Measurements from ENCODE around the gene LGR4.

The LGR4 gene

GRCh38 chr11:27429761-27430393 lies 42.7 kb downstream of the LGR4 start:
- DNase-seq (ENCODE audit: low read depth, low spot score) = peak; percentile 25

DNA sequence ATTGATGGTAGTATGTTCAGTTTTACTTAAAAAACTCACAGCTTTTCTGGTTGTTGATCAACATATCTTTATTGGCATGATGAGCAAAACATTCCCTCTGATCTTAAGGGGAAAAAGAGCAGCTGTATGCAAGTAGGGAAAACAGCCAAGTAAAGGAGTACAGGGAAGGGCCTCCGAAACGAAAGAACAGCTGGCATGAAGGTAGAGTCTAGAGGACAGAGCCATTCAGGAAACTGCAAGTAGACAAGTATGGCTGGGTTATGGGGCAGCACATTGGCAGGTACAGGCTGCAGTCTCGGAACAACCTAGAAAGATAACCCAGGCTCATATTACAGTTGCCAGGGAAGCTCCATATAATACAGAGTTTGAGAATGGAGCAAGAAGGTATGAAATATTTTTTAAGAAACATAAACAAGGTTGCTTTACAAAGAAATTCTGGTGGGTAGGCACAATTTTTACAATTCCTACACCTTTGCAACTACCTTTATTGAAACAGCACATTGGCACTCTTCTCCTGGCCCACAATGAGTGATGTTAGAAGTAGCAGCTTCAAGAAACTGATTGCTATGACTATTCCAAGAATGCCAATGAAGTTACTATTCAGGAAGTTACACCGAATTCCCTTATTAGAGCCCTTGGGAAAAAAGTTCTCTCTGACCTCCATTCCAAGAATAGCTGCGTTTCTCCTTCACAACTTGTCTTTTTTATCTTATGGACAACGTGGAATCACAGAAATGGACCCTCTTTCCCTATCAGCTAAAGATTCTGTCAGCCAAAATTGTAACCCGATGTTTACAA lies 45.2 kb downstream of the LGR4 start:
- DNase-seq (ENCODE audit: low read depth, low spot score) = no peak

- DNase-seq (ENCODE audit: low read depth, low spot score) = no peak
Measured at GRCh38 chr11:27425814-27426213, 46.8 kb downstream of the LGR4 start.

GRCh38 chr11:27423125-27423524 lies 49.5 kb downstream of the LGR4 start:
- DNase-seq (ENCODE audit: low read depth, low spot score) = peak; percentile 76

DNA sequence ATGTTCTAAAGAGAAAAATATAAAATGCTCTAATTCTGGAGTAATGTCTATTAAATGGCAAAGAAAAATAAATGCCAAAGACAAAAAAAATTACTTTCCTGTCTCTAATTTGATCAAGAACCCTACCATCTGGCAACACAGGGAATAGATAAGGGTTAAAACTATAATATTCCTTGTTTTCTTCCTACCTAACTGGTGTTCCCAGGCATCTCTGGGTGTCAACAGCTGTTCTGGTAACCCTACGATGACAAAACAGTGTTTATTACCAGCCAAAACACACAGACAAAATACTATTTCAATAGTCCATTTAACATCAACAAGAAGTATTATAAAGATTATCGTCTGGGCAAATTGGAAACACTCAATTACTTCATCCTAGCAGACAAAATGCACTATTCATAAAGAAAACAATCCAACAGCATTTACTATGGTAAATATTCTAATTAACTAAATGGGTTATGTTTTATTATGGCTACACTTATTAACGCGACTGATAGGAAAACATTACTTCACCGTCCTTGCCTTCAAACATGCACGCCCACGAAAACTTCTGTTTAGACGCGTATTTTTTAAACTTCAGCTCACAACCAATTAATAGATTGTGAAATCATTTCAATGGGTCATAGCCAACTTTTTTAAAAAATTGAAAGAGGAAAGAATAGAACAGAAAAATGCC lies 50.6 kb downstream of the LGR4 start:
- no peak for DNase-seq (ENCODE audit: low read depth, low spot score)

DNA sequence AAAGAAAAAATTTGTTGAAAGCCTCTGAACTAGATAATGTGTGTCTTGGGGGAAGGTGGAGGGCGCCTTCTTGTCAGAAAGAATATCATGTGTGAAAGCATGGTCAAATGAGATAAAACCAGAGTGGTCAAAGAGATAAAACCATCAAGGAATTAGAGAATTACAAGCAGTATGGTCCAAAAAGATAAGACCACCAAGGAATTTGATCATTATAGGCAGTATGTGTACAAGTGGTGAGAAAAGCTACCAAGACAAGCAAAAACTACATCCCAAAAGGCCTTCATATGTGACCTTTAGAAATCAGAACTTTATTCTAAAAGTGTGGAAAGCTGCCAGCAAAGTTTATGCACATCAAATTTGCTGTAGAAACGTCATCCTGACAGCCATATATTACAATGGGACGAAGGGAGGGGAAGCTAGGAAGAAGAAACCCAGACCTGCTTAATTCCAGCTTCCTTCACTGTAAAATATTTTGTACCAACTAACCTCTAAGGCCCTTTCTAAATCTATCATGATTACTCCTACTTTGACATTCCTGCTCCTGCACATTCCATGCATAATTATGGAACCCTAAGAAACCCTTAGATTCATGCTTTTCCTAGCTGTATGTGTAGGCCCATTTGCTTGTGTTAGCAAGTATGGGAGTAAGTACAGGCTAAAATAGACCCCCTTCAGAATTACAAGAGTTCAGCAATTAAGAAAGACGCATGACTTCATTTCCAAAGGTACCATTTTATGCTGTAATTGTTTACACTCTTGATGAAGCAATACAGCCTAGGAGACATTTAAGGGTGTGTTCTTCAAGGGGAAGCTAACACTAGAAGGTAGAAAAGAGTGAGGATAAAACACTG lies 51.6 kb downstream of the LGR4 start:
- no peak for DNase-seq (ENCODE audit: low read depth, low spot score)

DNA sequence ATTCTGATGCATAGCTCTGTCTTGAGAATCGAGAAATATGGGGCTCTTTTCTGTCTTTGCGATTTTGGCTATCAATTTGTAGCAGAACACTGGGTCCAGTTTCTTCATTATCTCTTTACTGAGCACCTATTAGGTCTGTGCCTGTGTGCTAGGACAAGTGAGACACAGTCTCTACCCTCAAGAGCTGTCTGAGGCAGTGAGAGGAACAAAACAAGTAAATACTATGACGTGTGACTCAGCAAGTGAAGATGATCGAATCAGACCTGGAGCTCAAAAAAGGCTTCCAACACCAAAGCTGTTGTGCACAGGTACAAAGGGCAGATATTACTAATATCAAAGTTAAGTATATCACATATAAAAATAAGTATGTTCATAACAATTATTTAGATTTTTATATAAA lies 52.4 kb downstream of the LGR4 start:
- no peak for DNase-seq (ENCODE audit: low read depth, low spot score)

DNA sequence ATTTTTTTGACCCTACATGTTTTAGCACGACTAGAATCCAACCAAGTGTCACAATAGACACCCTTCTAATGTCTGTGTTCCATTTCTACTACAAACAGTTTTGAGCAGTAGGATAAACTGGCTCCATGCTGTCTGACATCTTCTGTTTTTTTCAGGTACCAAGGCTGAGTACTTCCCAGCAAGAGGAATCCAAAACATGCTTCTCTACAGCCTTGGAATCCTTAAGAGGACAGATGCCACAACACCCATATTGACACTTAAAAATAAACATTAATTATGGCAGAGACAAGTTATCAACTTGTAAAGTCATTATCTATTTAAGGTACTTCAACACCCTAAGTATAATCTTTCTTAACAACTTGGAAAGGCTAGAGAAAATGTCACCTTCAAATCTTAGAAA lies 54.2 kb downstream of the LGR4 start:
- DNase-seq (ENCODE audit: low read depth, low spot score) = no peak

GRCh38 chr11:27416568-27417176 lies 55.9 kb downstream of the LGR4 start:
- DNase-seq (ENCODE audit: low read depth, low spot score) = no peak

DNA sequence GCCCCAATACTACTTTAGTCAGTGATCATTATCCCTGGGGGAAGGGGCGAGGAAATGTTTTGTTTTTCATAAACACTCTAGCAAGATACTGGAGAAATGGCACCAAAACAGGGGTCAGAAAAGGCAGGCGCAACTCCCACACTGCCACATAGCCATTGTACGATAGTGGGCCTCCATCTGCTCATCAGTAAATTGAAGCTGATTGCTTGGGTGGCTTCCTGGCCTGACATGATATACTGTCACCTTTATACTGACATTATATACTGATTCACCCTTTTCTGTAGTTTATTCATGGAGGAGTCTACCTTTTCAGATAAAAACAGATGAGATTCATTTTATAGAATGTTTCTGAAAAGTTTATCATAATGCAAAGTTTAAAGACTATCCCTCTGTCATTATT lies 57.9 kb downstream of the LGR4 start:
- no peak for DNase-seq (ENCODE audit: low read depth, low spot score)

GRCh38 chr11:27413218-27413617 lies 59.4 kb downstream of the LGR4 start:
- DNase-seq (ENCODE audit: low read depth, low spot score) = no peak

DNA sequence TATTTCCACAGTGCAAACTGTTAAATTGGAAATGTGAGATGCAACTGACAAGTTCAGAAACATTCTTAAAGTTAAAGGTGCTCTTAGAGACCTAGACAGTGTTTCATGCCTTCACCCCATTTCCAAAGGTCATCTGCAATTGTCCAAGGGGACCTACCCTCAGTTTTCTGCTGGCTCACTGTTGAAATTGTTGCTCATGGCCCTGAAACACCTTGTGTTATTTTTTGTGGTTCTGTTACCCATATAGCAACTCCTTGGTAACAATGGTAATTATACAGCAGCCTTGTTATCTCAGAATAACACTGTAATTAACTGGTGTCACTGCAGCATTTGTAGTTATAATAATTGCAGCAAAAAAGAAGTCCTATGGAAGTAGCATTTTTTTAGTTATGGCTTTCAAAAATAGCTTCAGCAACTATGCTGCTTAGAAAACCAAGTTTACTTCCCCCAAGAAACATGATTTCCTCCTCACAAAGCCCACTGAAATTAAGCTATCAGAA lies 60.3 kb downstream of the LGR4 start:
- DNase-seq (ENCODE audit: low read depth, low spot score) = no peak

DNA sequence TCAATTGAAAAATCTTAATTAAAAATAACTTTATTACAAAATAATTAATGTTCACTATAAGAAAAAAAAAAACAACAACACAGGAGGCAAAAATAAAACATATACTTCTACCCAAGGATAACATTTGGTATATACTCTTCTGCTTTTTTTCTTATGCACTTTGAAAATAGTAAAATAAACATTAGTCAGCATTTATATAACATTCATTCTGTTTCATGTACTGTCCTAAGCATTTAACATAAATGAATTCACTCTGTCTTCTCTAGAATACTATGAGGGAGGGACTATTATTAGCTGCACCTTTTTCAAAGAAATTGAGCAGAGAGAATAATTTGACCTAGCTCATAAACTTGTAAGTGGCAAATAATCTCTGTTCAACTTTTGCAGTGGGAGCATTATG lies 61.3 kb downstream of the LGR4 start:
- DNase-seq (ENCODE audit: low read depth, low spot score) = no peak

- no peak for DNase-seq (ENCODE audit: low read depth, low spot score)
Measured at GRCh38 chr11:27410272-27410671, 62.3 kb downstream of the LGR4 start.

GRCh38 chr11:27409742-27410141 lies 62.8 kb downstream of the LGR4 start:
- DNase-seq (ENCODE audit: low read depth, low spot score) = no peak

- DNase-seq (ENCODE audit: low read depth, low spot score) = no peak
Measured at GRCh38 chr11:27409049-27409448, 63.5 kb downstream of the LGR4 start.

DNA sequence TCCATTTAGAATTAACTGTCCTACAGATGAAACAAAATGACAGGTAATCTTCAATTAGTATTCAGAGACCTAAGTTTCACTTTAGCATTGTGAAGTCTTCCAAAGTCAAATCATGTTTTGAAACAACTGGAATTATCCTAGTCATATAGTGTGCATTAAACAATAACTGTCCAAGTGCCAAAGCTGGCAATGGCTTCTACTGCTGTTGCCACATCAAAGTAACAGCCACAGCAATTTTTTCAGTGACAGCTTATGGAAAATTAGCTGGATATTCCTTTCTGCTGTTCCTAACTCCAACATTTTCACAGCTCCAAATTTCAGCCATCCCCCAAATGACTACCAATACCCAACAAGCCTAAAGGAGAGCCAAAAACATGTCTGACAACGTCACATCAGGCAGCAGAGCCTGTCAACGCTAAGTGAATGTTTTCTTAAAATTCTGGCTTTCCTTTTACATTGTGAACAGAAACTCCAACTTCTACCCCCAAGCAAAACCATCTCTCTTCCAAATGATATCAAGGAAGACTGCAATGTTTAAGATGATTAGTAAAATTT lies 64.3 kb downstream of the LGR4 start:
- DNase-seq (ENCODE audit: low read depth, low spot score) = no peak

DNA sequence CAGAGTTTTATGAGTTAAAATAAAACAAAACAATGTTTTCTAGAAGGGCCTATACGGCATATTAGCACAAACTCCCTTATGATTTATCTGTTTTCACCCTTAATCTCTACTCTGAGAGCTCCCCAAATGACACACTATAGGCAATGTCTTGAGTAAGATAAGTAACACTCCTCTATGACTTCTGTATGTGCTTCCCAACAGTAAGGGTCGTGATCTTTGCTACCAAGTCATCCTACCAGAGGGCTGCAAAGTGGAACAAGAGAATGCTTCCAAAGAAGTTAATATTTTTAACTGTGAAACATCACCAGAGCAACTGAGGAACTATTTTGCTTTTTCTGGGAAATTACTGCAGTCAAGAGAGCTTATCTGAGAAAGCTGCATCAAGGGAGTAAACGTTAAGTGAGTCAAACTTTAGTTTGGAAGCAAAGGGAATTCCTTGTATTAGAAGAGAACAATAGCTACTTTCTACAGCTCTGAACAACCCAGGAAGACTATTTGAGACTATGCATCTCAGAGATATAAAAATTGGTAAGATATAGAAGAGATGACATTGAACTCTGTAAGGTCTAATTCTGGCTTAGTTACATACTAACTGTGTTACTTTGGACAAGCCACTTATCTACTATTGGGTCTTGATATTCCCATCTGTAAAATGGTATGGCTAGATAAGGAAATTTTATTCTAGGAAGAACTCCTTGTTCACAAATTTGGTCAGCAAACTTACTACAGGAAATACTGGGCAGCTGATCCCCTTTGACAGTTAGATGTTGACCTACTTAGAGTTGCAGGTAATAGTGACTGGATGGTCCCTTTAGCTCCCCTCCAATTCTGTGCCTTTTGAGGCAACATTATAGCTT lies 65.9 kb downstream of the LGR4 start:
- no peak for DNase-seq (ENCODE audit: low read depth, low spot score)

- no peak for DNase-seq (ENCODE audit: low read depth, low spot score)
Measured at GRCh38 chr11:27405134-27405533, 67.5 kb downstream of the LGR4 start.

DNA sequence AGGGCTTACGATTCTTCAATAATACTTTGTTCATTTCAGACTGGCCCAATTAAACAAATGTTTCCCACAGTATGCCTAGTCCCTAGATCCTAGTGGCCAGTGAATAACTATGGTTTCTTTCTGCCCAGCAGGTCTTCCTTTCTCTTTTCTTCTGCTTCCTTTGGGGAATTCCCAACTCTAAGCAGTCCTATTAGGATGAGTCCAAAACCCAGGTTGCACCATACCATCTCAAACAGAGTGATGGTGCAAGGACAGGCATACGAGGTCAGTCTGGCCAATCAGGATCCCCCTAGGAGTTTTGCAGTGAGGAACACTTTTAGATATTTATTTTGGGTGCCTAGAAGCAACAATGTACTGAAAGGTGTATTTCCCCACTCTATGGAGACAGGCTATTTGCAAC lies 68.2 kb downstream of the LGR4 start:
- DNase-seq (ENCODE audit: low read depth, low spot score) = no peak

Measured in ELF-1 (cell line).